GM23338 (cell line): Measurements from ENCODE around the gene ZNF446. TPM values are rescaled to one million over a fixed set of nuclear protein-coding genes. Genes with fewer than 3 reads are reported as not detected.
"Not testable (repeated sequence)": the region's sequence is repeated elsewhere in the genome, so short reads cannot be mapped to it uniquely, and the experiment has no call there.

Experiments
- ATAC-seq: fragments of 200-7000 bp; cut with Tn5 transposase; 3 replicates; pipeline ENCODE4 v1.9.1; 2020
- DNase-seq: peaks from one replicate; pipeline ENCODE4 v3.0.0-alpha.2; 2015; ENCODE audit warnings: low spot score
- H2AFZ ChIP-seq: fragments of 200-600 bp; sonication (generic); 2 replicates; pipeline ENCODE4 v1.8.0; 2016; ENCODE audit warnings: antibody characterized with exemption, mild to moderate bottlenecking, moderate library complexity
- H3F3A ChIP-seq: fragments of 200-600 bp; sonication (generic); replicated peaks from 2 replicates; pipeline ENCODE4 v1.8.0; 2017; ENCODE audit warnings: antibody characterized with exemption, mixed run types, low read depth
- H3K27ac ChIP-seq: fragments of 200-600 bp; sonication (generic); 2 replicates; pipeline ENCODE4 v1.6.1; 2016; ENCODE audit warnings: low read depth
- H3K27me3 ChIP-seq: fragments of 200-600 bp; sonication (generic); 2 replicates; pipeline ENCODE4 v1.8.0; 2016; ENCODE audit warnings: mild to moderate bottlenecking, mixed run types, moderate library complexity; ENCODE audit not compliant: insufficient read depth
- H3K36me3 ChIP-seq: fragments of 200-600 bp; sonication (generic); 2 replicates; pipeline ENCODE4 v1.8.0; 2016; ENCODE audit warnings: mild to moderate bottlenecking; ENCODE audit not compliant: insufficient read depth
- H3K4me1 ChIP-seq: fragments of 200-600 bp; sonication (generic); 2 replicates; pipeline ENCODE4 v1.8.0; 2016; ENCODE audit warnings: mild to moderate bottlenecking, moderate library complexity; ENCODE audit not compliant: insufficient read depth
- H3K4me2 ChIP-seq: fragments of 200-600 bp; sonication (generic); 2 replicates; pipeline ENCODE4 v1.7.1; 2017; ENCODE audit warnings: mixed run types
- H3K4me3 ChIP-seq: fragments of 200-600 bp; sonication (generic); 2 replicates; pipeline ENCODE4 v1.6.1; 2016; ENCODE audit warnings: mixed run types
- H3K79me2 ChIP-seq: fragments of 200-600 bp; sonication (generic); replicated peaks from 2 replicates; pipeline ENCODE4 v1.8.0; 2017; ENCODE audit warnings: mild to moderate bottlenecking; ENCODE audit not compliant: insufficient read depth
- H3K9me2 ChIP-seq: fragments of 200-600 bp; sonication (generic); 2 replicates; pipeline ENCODE4 v1.8.0; 2017; ENCODE audit not compliant: insufficient read depth
- H4K20me1 ChIP-seq: fragments of 200-600 bp; sonication (generic); replicated peaks from 2 replicates; pipeline ENCODE4 v1.8.0; 2017; ENCODE audit warnings: mild to moderate bottlenecking; ENCODE audit not compliant: insufficient read depth
- H3K27ac Mint-ChIP-seq: 2 replicates; pipeline ENCODE4 v1.8.0; 2020; ENCODE audit warnings: inconsistent platforms, mild to moderate bottlenecking, moderate library complexity, mixed read lengths
- H3K27me3 Mint-ChIP-seq: 3 replicates; pipeline ENCODE4 v1.8.0; 2022; ENCODE audit warnings: low read depth, mild to moderate bottlenecking, moderate library complexity, mixed read lengths, inconsistent platforms; ENCODE audit not compliant: insufficient read depth, poor library complexity
- H3K36me3 Mint-ChIP-seq: 3 replicates; pipeline ENCODE4 v1.8.0; 2021; ENCODE audit warnings: low read depth, mild to moderate bottlenecking, inconsistent platforms, moderate library complexity, mixed read lengths
- H3K4me1 Mint-ChIP-seq: 3 replicates; pipeline ENCODE4 v1.8.0; 2020; ENCODE audit warnings: mild to moderate bottlenecking, inconsistent platforms, mixed read lengths
- H3K4me3 Mint-ChIP-seq: 3 replicates; pipeline ENCODE4 v1.8.0; 2021; ENCODE audit warnings: moderate library complexity, mild to moderate bottlenecking, inconsistent platforms, mixed read lengths
- H3K9me3 Mint-ChIP-seq: 3 replicates; pipeline ENCODE4 v1.8.0; 2020; ENCODE audit warnings: moderate library complexity, mild to moderate bottlenecking, inconsistent platforms, mixed read lengths
- CREB1 ChIP-seq: fragments of 250-450 bp; sonication (Bioruptor Pico); IDR thresholded peaks from 2 replicates; pipeline ENCODE4 v1.5.0; 2020; ENCODE audit warnings: low read depth, mild to moderate bottlenecking, moderate library complexity
- ZNF331 ChIP-seq: fragments of 250-450 bp; sonication (Bioruptor Pico); IDR thresholded peaks from 2 replicates; pipeline ENCODE4 v1.5.0; 2020; ENCODE audit warnings: low read depth, mild to moderate bottlenecking, moderate library complexity
- polyA plus RNA-seq: library from polyadenylated mRNA; unstranded; fragments of >200 nt; fragmentation: Nextera tagmentation; extraction: Ambion mirVana; gene quantifications from 2 replicates; pipeline ENCODE4 v1.2.1, GENCODE V29; 2016
- total RNA-seq: library from RNA; depleted of rRNA; stranded (reverse); fragments of >200 nt; shearing (Covaris generic); gene quantifications from 2 replicates; pipeline ENCODE4 v1.2.3, GENCODE V29; 2014
- TF ChIP-seq, protein P1 (sequence below), 2 experiments: fragments of 200-600 bp in 1 of 2; sonication (generic) in 1 of 2; conservative IDR thresholded peaks; 2 replicates each; pipeline versions ENCODE4 v1.5.1 to v1.6.1; 2016 to 2017; ENCODE audit warnings: antibody characterized with exemption in 2 of 2, low read depth in 2 of 2, mild to moderate bottlenecking in 2 of 2, moderate library complexity in 1 of 2
- TF ChIP-seq, protein P2 (sequence below): fragments of 250-450 bp; sonication (Bioruptor Pico); IDR thresholded peaks from 2 replicates; pipeline ENCODE4 v1.5.0; 2020; ENCODE audit warnings: mild to moderate bottlenecking, moderate library complexity

ZNF446 gene
- total and polyA plus RNA-seq, 2 experiments from 2014 or later: 2.1 to 5.6 TPM

DNA sequence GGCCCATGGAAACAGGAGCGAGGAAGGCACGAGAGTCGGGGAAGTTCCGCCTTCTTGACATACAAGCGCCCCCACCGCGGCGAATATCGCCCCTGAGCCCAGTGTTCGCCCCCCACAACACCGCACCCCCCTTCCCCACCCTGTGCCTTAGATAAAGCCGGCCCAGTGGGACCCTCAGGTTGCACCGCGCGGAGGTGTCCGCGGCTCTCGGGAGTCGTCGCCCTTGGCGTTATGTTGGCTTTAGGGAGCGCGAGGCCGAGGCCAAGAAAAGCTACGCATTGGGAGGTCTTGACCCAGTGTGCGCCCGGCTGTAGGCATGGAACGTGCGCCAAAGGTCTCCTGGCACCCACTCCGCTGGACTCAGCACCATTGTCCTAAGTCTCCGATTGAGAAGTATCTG, 35.6 kb upstream of the ZNF446 start (continued):
- TF ChIP-seq, protein P1, sequence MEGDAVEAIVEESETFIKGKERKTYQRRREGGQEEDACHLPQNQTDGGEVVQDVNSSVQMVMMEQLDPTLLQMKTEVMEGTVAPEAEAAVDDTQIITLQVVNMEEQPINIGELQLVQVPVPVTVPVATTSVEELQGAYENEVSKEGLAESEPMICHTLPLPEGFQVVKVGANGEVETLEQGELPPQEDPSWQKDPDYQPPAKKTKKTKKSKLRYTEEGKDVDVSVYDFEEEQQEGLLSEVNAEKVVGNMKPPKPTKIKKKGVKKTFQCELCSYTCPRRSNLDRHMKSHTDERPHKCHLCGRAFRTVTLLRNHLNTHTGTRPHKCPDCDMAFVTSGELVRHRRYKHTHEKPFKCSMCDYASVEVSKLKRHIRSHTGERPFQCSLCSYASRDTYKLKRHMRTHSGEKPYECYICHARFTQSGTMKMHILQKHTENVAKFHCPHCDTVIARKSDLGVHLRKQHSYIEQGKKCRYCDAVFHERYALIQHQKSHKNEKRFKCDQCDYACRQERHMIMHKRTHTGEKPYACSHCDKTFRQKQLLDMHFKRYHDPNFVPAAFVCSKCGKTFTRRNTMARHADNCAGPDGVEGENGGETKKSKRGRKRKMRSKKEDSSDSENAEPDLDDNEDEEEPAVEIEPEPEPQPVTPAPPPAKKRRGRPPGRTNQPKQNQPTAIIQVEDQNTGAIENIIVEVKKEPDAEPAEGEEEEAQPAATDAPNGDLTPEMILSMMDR (conservative IDR thresholded peaks at IDR 0.05; ENCODE audit: low read depth in 2 of 2): no peak
- TF ChIP-seq CREB1 (no peak), ZNF331 (CRISPR knock-in tag) (no peak)
- TF ChIP-seq, protein P2, sequence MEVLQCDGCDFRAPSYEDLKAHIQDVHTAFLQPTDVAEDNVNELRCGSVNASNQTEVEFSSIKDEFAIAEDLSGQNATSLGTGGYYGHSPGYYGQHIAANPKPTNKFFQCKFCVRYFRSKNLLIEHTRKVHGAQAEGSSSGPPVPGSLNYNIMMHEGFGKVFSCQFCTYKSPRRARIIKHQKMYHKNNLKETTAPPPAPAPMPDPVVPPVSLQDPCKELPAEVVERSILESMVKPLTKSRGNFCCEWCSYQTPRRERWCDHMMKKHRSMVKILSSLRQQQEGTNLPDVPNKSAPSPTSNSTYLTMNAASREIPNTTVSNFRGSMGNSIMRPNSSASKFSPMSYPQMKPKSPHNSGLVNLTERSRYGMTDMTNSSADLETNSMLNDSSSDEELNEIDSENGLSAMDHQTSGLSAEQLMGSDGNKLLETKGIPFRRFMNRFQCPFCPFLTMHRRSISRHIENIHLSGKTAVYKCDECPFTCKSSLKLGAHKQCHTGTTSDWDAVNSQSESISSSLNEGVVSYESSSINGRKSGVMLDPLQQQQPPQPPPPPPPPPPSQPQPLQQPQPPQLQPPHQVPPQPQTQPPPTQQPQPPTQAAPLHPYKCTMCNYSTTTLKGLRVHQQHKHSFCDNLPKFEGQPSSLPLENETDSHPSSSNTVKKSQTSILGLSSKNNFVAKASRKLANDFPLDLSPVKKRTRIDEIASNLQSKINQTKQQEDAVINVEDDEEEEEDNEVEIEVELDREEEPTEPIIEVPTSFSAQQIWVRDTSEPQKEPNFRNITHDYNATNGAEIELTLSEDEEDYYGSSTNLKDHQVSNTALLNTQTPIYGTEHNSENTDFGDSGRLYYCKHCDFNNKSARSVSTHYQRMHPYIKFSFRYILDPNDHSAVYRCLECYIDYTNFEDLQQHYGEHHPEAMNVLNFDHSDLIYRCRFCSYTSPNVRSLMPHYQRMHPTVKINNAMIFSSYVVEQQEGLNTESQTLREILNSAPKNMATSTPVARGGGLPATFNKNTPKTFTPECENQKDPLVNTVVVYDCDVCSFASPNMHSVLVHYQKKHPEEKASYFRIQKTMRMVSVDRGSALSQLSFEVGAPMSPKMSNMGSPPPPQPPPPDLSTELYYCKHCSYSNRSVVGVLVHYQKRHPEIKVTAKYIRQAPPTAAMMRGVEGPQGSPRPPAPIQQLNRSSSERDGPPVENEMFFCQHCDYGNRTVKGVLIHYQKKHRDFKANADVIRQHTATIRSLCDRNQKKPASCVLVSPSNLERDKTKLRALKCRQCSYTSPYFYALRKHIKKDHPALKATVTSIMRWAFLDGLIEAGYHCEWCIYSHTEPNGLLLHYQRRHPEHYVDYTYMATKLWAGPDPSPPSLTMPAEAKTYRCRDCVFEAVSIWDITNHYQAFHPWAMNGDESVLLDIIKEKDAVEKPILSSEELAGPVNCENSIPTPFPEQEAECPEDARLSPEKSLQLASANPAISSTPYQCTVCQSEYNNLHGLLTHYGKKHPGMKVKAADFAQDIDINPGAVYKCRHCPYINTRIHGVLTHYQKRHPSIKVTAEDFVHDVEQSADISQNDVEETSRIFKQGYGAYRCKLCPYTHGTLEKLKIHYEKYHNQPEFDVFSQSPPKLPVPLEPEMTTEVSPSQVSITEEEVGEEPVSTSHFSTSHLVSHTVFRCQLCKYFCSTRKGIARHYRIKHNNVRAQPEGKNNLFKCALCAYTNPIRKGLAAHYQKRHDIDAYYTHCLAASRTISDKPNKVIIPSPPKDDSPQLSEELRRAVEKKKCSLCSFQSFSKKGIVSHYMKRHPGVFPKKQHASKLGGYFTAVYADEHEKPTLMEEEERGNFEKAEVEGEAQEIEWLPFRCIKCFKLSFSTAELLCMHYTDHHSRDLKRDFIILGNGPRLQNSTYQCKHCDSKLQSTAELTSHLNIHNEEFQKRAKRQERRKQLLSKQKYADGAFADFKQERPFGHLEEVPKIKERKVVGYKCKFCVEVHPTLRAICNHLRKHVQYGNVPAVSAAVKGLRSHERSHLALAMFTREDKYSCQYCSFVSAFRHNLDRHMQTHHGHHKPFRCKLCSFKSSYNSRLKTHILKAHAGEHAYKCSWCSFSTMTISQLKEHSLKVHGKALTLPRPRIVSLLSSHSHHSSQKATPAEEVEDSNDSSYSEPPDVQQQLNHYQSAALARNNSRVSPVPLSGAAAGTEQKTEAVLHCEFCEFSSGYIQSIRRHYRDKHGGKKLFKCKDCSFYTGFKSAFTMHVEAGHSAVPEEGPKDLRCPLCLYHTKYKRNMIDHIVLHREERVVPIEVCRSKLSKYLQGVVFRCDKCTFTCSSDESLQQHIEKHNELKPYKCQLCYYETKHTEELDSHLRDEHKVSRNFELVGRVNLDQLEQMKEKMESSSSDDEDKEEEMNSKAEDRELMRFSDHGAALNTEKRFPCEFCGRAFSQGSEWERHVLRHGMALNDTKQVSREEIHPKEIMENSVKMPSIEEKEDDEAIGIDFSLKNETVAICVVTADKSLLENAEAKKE: no peak

DNA sequence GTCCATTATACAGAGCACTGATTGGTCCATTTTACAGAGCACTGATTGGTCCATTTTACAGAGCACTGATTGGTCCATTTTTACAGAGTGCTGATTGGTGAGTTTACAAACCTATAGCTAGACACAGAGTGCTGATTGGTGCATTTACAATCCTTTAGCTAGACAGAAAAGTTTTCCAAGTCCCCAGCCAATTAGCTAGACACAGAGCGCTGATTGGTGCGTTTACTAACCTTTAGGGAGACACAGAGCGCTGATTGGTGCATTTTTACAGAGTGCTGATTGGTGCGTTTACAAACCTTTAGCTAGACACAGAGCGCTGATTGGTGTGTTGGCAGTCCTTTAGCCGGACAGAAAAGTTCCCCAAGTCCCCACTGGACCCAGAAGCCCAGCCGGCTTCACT, 33.2 kb upstream of the ZNF446 start:
- peaks cover 67% of the 10 kb centered on the region for H3K9me3 Mint-ChIP-seq
- DNase-seq, H3K79me2 ChIP-seq, H3K27ac ChIP-seq, H3K4me2 ChIP-seq, H3K27me3 ChIP-seq, H3K27ac Mint-ChIP-seq, H4K20me1 ChIP-seq, H3K4me3 ChIP-seq, H3K4me1 ChIP-seq, ATAC-seq, H3K4me3 Mint-ChIP-seq, H3F3A ChIP-seq, H2AFZ ChIP-seq, H3K4me1 Mint-ChIP-seq, H3K36me3 ChIP-seq: not testable (repeated sequence)
- H3K9me2 ChIP-seq: peaks cover 30% of the 10 kb centered on the region
- H3K27me3 Mint-ChIP-seq: peaks cover 30% of the 10 kb centered on the region
- peaks cover 31% of the 10 kb centered on the region for H3K36me3 Mint-ChIP-seq

DNA sequence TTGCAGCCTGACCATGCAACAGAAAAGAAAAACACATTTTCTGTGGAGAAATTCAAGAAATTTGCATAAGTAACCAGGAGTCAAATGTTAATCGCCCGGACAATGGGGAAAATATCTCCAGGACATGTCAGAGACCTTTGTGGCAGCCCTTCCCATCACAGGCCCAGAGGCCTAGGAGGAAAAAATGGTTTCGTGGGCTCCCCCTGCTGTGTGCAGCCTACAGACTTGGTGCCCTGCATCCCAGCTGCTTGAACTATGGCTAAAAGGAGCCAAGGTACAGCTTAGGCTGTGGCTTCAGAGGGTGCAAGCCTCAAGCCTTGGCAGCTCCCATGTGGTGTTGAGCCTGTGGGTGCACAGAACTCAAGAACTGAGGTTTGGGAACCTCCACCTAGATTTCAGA, 27.3 kb upstream of the ZNF446 start:
- not testable (repeated sequence) for ATAC-seq, H3K27ac ChIP-seq, H3K4me1 Mint-ChIP-seq, H3K4me1 ChIP-seq, H3K4me3 ChIP-seq, H3K36me3 ChIP-seq, H3K4me2 ChIP-seq, H3K27ac Mint-ChIP-seq, H3K4me3 Mint-ChIP-seq, H3F3A ChIP-seq, H4K20me1 ChIP-seq, H3K79me2 ChIP-seq, H2AFZ ChIP-seq, DNase-seq, H3K9me2 ChIP-seq
- Mint-ChIP-seq H3K27me3 (peaks cover 36% of the 10 kb centered on the region), H3K36me3 (peaks cover 21% of the 10 kb centered on the region), H3K9me3 (peaks cover 51% of the 10 kb centered on the region)
- H3K27me3 ChIP-seq: peaks cover 20% of the 10 kb centered on the region

DNA sequence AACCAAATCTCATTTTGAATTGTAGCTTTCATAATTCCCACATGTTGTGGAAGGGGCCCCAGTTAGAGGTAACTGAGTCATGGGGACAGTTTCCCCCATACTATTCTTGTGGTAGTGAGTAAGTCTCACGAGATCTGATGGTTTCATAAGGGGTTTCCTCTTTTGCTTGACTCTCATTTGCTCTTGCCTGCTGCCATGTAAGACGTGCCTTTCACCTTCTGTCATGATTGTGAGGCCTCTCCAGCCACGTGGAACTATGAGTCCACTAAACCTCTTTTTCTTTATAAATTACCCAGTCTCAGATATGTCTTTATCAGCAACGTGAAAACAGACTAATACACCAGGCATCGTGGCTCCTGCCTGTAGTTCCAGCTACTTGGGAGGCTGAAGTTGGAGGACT, 26.2 kb upstream of the ZNF446 start:
- not testable (repeated sequence) for H3K4me1 Mint-ChIP-seq, H3K4me2 ChIP-seq, H3F3A ChIP-seq, DNase-seq, H3K27ac Mint-ChIP-seq, H3K9me2 ChIP-seq, H3K4me3 ChIP-seq, H2AFZ ChIP-seq, H3K79me2 ChIP-seq, ATAC-seq, H3K36me3 ChIP-seq, H3K4me3 Mint-ChIP-seq, H3K4me1 ChIP-seq, H3K27ac ChIP-seq, H4K20me1 ChIP-seq
- Mint-ChIP-seq H3K9me3 (peaks cover 48% of the 10 kb centered on the region), H3K27me3 (peaks cover 29% of the 10 kb centered on the region), H3K36me3 (peaks cover 21% of the 10 kb centered on the region)
- H3K27me3 ChIP-seq: peaks cover 20% of the 10 kb centered on the region
